Caco-2 (cell line): ENCODE results near the gene SRM. TPM values are rescaled to one million over a fixed set of nuclear protein-coding genes. Genes with fewer than 3 reads are reported as not detected.
"Not testable (repeated sequence)": the region's sequence is repeated elsewhere in the genome, so short reads cannot be mapped to it uniquely, and the experiment has no call there.

ENCODE experiments used
- BruUV-seq: library from RNA; stranded (reverse); fragments of 400-500 nt; replicated peaks from 2 replicates; lab custom pipeline; 2021; lab: Mats Ljungman, UMichigan
- CTCF ChIA-PET: fragments of 300-600 bp; sonication (Branson Sonifier 250); formaldehyde crosslinking; loops from one replicate; lab custom pipeline; 2022; ENCODE audit warnings: antibody characterized with exemption; lab: Charles Lee
- POLR2A ChIA-PET: fragments of 300-600 bp; sonication (Branson Sonifier 250); formaldehyde crosslinking; loops from one replicate; lab custom pipeline; 2022; ENCODE audit warnings: antibody characterized with exemption; lab: Charles Lee
- DNase-seq, 2 experiments: peaks; one replicate each; pipeline versions ENCODE4 v3.0.0 to v3.0.0-alpha.2; 2020 to 2022
- H3K27me3 ChIP-seq: replicated peaks from 2 replicates; pipeline ENCODE4 v1.6.0; 2011; ENCODE audit warnings: low read length; ENCODE audit not compliant: control insufficient read depth, insufficient read depth
- H3K36me3 ChIP-seq: 2 replicates; pipeline ENCODE4 v1.5.1; 2011; ENCODE audit warnings: low read length; ENCODE audit not compliant: control insufficient read depth, insufficient read depth
- H3K4me1 ChIP-seq: fragments of 250-450 bp; sonication (Bioruptor Pico); 2 replicates; pipeline ENCODE4 v1.5.1; 2020; ENCODE audit warnings: mild to moderate bottlenecking
- H3K4me3 ChIP-seq: 2 replicates; pipeline ENCODE4 v1.5.1; 2011; ENCODE audit warnings: low read depth, mild to moderate bottlenecking, control low read depth, low read length
- H3K9me3 ChIP-seq: fragments of 250-450 bp; sonication (Bioruptor Pico); 2 replicates; pipeline ENCODE4 v1.5.1; 2020; ENCODE audit warnings: mild to moderate bottlenecking, moderate library complexity
- H3K27ac Mint-ChIP-seq: one replicate; pipeline ENCODE4 v1.8.0; 2022; ENCODE audit warnings: mixed read lengths; ENCODE audit not compliant: unreplicated experiment
- H3K27me3 Mint-ChIP-seq: one replicate; pipeline ENCODE4 v1.8.0; 2022; ENCODE audit warnings: mixed read lengths; ENCODE audit not compliant: insufficient read depth, unreplicated experiment
- H3K36me3 Mint-ChIP-seq: one replicate; pipeline ENCODE4 v1.8.0; 2022; ENCODE audit warnings: mild to moderate bottlenecking, mixed read lengths; ENCODE audit not compliant: insufficient read depth, unreplicated experiment
- H3K4me1 Mint-ChIP-seq: one replicate; pipeline ENCODE4 v1.8.0; 2022; ENCODE audit warnings: low read depth, mixed read lengths; ENCODE audit not compliant: unreplicated experiment
- H3K4me3 Mint-ChIP-seq: one replicate; pipeline ENCODE4 v1.8.0; 2022; ENCODE audit warnings: mild to moderate bottlenecking, moderate library complexity, mixed read lengths; ENCODE audit not compliant: unreplicated experiment
- H3K9me3 Mint-ChIP-seq: one replicate; pipeline ENCODE4 v1.8.0; 2022; ENCODE audit warnings: mixed read lengths; ENCODE audit not compliant: unreplicated experiment
- intact Hi-C: fragments of 100-400 bp; cut with micrococcal nuclease; formaldehyde crosslinking; loops from one replicate; pipeline ENCODE4 v1.10.0; 2022; ENCODE audit not compliant: unreplicated experiment
- total RNA-seq: library from RNA; stranded (reverse); gene quantifications from 2 replicates; pipeline ENCODE4 v1.2.3, GENCODE V29; 2022
- TF ChIP-seq, protein P1 (sequence below), 2 experiments: fragments of 200-600 bp in 1 of 2; IDR thresholded peaks; 1 replicate in 1 of 2; 2 replicates in 1 of 2; pipeline versions ENCODE4 v1.5.1 to v1.8.0; 2011 to 2022; ENCODE audit warnings: antibody characterized with exemption in 1 of 2, control low read depth in 1 of 2, inconsistent platforms in 1 of 2, low read depth in 1 of 2, low read length in 1 of 2, mild to moderate bottlenecking in 1 of 2, moderate library complexity in 1 of 2; ENCODE audit not compliant: insufficient read depth in 1 of 2, severe bottlenecking in 1 of 2, unreplicated experiment in 1 of 2

The SRM gene
- total RNA-seq, 1 experiment from 2014 or later, result 125 TPM

DNA sequence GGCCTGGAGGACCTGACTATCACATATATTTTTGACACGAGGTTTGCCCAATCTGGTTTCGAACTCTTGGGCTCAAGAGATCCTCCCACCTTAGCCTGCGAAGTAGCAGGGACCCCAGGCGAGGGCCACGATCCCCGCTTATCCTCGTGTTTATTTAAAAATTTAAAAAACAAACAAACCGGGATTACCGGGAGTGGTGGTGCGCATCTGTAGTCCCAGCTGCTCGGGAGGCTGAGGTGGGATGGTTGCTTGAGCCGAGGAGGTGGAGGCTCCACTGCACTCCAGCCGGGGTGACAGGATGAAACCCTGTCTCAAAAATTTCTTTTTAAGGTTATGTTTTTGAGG lies 40.3 kb upstream of the SRM start:
- ChIA-PET CTCF (interaction anchor here (1.0 kb wide), 1 partner anchor 40 kb away, joined by 3 read pairs; the partner anchor contains the start of gene SRM), POLR2A (interaction anchor here (1.0 to 1.7 kb wide), 4 partner anchors 12 to 162 kb away, joined by 4 to 7 read pairs (median 4); partner anchors contain the start of genes MTOR and SRM)
- Mint-ChIP-seq H3K27ac (peak overlapping the region; percentile 93), H3K36me3 (peaks cover 45% of the 10 kb centered on the region), H3K4me3 (peak overlapping the region; percentile 98), H3K27me3 (no peaks in the 10 kb centered on the region), H3K9me3 (no peaks in the 10 kb centered on the region), H3K4me1 (no peaks in the 10 kb centered on the region)
- Histone ChIP-seq H3K27me3 (no peaks in the 10 kb centered on the region), H3K9me3 (no peaks in the 10 kb centered on the region), H3K4me3 (peak overlapping the region; percentile 85), H3K36me3 (no peaks in the 10 kb centered on the region; the same call in 1 of the 2 replicates), H3K4me1 (no peaks in the 10 kb centered on the region; the same call in 1 of the 2 replicates)
- intact Hi-C loops, result no loop called here
- TF ChIP-seq, protein P1, sequence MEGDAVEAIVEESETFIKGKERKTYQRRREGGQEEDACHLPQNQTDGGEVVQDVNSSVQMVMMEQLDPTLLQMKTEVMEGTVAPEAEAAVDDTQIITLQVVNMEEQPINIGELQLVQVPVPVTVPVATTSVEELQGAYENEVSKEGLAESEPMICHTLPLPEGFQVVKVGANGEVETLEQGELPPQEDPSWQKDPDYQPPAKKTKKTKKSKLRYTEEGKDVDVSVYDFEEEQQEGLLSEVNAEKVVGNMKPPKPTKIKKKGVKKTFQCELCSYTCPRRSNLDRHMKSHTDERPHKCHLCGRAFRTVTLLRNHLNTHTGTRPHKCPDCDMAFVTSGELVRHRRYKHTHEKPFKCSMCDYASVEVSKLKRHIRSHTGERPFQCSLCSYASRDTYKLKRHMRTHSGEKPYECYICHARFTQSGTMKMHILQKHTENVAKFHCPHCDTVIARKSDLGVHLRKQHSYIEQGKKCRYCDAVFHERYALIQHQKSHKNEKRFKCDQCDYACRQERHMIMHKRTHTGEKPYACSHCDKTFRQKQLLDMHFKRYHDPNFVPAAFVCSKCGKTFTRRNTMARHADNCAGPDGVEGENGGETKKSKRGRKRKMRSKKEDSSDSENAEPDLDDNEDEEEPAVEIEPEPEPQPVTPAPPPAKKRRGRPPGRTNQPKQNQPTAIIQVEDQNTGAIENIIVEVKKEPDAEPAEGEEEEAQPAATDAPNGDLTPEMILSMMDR (IDR thresholded peaks at IDR 0.05; ENCODE audit: insufficient read depth in 1 of 2, low read depth in 1 of 2, low read length in 1 of 2, severe bottlenecking in 1 of 2, unreplicated experiment in 1 of 2), result no peak
- BruUV-seq, result TSS peak; percentile 74
- no peak for DNase-seq

GRCh38 chr1:11099310-11100148 lies 39.7 kb upstream of the SRM start, which contains the start of gene EXOSC10:
EXOSC10 (minus strand) TSS chr1:11099869; CDS start chr1:11099831, 38 bp downstream.
- Mint-ChIP-seq H3K4me1 (no peaks in the 10 kb centered on the region), H3K9me3 (no peaks in the 10 kb centered on the region), H3K36me3 (peaks cover 51% of the 10 kb centered on the region), H3K4me3 (peak within 1 kb of the TSS; percentile 98), H3K27ac (peak within 1 kb of the TSS; percentile 93), H3K27me3 (no peaks in the 10 kb centered on the region)
- ChIA-PET POLR2A (interaction anchor here (0.5 to 1.7 kb wide), 6 partner anchors 12 to 629 kb away, joined by 3 to 7 read pairs (median 4); partner anchors contain the start of genes MTOR and SRM), CTCF (interaction anchor here (0.6 to 1.2 kb wide), 5 partner anchors 35 to 722 kb away, joined by 3 to 5 read pairs (median 3); partner anchors contain the start of gene SRM)
- no peaks in the 10 kb centered on the region for H3K9me3 ChIP-seq
- intact Hi-C loops, result no loop called here
- H3K27me3 ChIP-seq, result no peaks in the 10 kb centered on the region
- no peaks in the 10 kb centered on the region; the same call in 1 of the 2 replicates for H3K4me1 ChIP-seq
- TF ChIP-seq, protein P1 (IDR thresholded peaks at IDR 0.05; ENCODE audit: insufficient read depth in 1 of 2, low read depth in 1 of 2, low read length in 1 of 2, severe bottlenecking in 1 of 2, unreplicated experiment in 1 of 2), result no peak
- DNase-seq, result peak; percentile 92 to 94
- BruUV-seq, result no TSS peak
- no peaks in the 10 kb centered on the region; the same call in 1 of the 2 replicates for H3K36me3 ChIP-seq
- H3K4me3 ChIP-seq, result peak within 1 kb of the TSS; percentile 85

GRCh38 chr1:11098931-11099309 lies 39.1 kb upstream of the SRM start:
- Histone ChIP-seq H3K4me3 (peak overlapping the region; percentile 85), H3K27me3 (no peaks in the 10 kb centered on the region), H3K36me3 (no peaks in the 10 kb centered on the region; the same call in 1 of the 2 replicates), H3K9me3 (no peaks in the 10 kb centered on the region), H3K4me1 (no peaks in the 10 kb centered on the region; the same call in 1 of the 2 replicates)
- intact Hi-C loops, result no loop called here
- TF ChIP-seq, protein P1 (IDR thresholded peaks at IDR 0.05; ENCODE audit: insufficient read depth in 1 of 2, low read depth in 1 of 2, low read length in 1 of 2, severe bottlenecking in 1 of 2, unreplicated experiment in 1 of 2), result no peak
- peak overlapping the region; percentile 98 for H3K4me3 Mint-ChIP-seq
- POLR2A ChIA-PET, result interaction anchor here (0.6 to 1.7 kb wide), 3 partner anchors 11 to 42 kb away, joined by 3 to 5 read pairs (median 4); partner anchors contain the start of gene SRM
- TSS peak; percentile 66 for BruUV-seq
- no peaks in the 10 kb centered on the region for H3K9me3 Mint-ChIP-seq
- peak overlapping the region; percentile 93 for H3K27ac Mint-ChIP-seq
- CTCF ChIA-PET, result interaction anchor here (0.6 to 1.2 kb wide), 3 partner anchors 35 to 62 kb away, joined by 3 to 5 read pairs (median 3); no protein-coding TSS in a partner anchor
- H3K4me1 Mint-ChIP-seq, result no peaks in the 10 kb centered on the region
- no peaks in the 10 kb centered on the region for H3K27me3 Mint-ChIP-seq
- DNase-seq, result no peak
- H3K36me3 Mint-ChIP-seq, result peaks cover 53% of the 10 kb centered on the region

GRCh38 chr1:11083784-11084183 lies 24.0 kb upstream of the SRM start:
- peaks cover 57% of the 10 kb centered on the region for H3K36me3 Mint-ChIP-seq
- H3K9me3 Mint-ChIP-seq, H3K4me3 ChIP-seq, H3K27me3 ChIP-seq, BruUV-seq, H3K4me1 ChIP-seq, intact Hi-C loops, POLR2A ChIA-PET, H3K4me1 Mint-ChIP-seq, H3K27me3 Mint-ChIP-seq, H3K4me3 Mint-ChIP-seq, DNase-seq, CTCF ChIA-PET, H3K27ac Mint-ChIP-seq, H3K36me3 ChIP-seq, H3K9me3 ChIP-seq: not testable (repeated sequence)
